T-helper 22 cell (primary cell): ENCODE results near the gene IVD.
A peak's percentile ranks its signal among the peaks of the same experiment; 100 is the strongest.

ENCODE experiments used
- DNase-seq: peaks from one replicate; pipeline ENCODE4 v3.0.0-alpha.2; 2020; ENCODE audit warnings: low read depth

IVD gene

DNA sequence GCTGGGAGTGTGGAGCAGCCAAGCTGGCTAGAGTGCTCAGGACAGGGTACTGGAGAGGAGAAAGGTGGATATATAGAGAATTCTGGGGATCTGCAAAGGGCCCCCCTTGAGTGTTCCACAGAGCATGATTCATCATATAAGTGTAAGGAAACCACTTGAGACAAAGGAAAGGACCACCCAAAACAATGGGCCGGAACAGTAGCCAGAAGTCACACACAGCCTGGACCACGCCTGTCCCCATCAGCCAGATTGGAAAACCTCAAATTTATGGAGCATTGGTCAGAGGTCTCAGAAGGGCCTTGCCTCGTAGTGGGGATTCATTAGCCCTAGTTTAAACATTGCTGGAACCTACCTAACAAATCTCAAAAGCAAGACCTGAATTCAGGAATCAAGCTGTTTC lies 28.0 kb upstream of the IVD start:
- no peak for DNase-seq

DNA sequence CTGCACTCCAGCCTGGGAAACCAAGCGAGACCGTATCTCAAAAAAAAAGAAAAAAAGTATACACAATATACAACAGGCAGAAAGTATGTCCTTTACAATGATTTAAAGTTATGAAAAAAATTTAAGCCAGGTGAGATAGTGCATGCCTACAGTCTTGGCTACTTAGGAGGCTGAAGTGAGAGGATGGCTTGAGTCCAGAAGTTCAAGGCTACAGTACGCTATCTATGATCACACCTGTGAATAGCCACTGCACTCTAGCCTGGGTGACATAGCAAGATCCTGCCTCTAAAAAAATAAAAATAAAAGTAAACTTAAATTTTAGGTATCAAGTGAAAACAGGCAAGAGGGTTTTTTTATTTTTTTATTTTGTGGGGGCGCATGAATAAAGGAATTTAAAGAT lies 26.2 kb upstream of the IVD start:
- DNase-seq: no peak

DNA sequence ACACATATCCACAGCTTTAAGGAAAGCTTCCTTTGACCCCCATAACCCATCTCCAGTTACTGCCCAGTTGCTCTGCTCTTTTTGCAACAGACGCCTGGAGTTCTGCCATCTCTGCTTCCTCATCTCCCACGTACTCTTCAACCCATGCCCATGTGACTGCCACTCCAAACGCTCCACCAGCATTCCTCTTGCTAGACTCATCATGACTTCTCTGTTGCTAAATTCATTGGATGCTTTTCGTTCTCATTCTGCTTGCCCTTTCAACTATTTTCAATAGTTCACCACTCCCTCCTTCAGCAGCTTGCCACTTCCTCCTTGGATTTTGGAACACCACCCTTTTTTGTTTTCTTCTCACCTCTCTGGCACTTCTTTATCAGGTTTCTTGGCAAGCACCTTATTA lies 25.7 kb upstream of the IVD start:
- no peak for DNase-seq

DNA sequence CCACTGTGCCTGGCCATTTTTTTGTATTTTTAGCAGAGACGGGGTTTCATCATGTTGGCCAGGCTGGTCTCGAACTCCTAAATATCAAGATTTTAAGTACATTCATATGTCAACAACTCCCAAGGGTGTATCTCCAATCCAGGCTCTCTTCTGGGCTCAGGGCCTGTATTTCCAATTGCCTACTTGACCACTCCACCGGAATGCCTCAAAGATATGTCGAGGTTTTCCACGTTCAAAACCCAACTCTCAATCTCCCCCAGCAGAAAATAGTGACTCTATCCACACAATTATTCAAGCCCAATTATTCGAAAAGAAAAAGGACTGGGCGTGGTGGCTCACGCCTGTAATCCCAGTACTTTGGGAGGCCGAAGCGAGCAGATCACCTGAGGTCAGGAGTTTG lies 25.0 kb upstream of the IVD start:
- DNase-seq: no peak

DNA sequence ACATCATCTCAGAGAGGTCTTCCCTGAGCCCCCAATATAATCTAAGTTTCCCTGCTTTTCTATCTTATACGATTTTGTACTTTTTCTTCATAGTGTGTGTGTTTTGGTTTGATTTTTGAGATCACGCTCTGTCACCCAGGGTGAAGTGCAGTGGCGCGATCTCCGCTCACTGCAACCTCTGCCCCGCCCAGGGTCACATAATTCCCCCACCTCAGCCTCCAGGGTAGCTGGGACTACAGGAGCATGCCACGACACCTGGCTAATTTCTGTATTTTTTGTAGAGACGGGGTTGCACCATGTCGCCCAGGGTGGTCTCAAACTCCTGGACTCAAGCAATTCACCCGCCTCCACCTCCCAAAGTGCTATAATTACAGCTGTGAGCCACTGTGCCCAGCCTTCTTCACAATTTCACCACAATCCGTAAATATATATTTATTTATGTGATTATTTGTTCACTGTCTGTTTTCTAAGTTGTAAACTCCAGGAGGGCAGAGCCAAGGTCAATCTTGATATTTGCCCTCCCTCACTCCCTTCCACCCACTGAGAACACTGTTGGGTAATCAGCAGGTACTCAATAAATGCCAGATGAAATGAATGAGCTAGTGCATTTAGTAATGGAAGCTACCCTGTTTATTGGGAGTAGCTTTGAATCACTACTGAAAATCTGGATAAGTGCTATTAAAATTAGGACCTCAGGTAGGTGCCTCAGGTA lies 23.6 kb upstream of the IVD start:
- no peak for DNase-seq

DNA sequence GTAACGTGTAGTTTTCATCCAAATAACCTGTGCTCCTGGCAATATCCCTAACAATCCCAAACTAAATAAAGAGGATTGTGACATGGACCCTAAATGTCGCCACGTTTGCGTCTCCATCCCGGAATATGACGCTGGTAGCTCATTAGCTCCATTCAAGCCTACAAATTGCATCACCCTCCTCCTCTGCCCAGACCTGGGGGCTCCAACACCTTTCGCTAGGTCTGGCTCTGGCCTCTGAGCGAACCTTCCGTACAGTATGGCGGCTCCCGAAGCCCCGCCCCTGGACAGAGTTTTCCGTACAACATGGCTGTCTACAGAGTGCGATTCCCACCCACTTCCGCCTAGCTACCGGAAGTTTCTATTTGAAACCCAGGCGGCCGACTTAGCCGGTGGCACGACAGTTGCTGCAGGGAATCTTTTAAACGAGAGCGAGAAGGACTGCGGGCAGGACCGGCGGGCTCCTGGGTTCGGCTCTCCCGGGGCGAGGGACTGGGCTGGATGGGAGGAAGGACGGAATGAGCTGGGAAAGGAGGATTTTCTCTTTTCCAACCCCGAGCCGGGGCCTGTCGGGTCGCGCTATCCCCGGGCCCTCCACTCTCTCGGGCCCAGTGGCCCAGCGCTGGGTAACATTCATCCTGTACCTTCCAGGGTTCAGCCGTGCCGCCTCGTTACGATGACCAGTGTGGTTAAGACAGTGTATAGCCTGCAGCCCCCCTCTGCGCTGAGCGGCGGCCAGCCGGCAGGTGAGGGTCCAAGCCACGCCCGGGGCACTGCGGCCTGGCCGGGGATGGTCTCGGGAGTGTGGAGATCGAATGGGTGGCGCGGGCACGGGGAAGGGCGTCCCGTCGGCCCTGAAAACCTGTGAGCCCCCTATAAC lies 22.8 kb upstream of the IVD start, which contains the start of gene KNSTRN:
KNSTRN (plus strand) TSS at position 142 of the 877 bp plus-strand sequence; CDS start at position 257, 115 bp downstream.
- DNase-seq: peak; percentile 83

DNA sequence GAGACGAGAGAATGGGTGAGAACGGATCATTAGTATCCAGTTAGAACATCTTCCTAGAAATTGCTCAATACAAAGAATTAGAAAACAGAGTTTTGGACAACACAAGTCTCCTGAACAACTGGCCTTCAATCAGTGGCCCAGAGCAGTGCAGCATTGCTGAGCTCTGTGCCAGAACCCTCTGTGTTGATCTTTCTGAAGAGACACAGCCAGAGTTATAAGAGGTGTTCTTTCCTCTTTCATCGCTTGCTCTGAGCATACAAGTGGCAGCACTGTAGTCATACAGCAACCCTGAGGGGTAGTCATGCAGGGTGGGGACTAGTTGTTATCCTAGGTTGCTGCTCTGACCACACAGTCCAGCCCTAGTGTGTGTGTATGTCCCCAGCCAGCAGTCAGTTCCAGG lies 19.1 kb upstream of the IVD start:
- DNase-seq: no peak

DNA sequence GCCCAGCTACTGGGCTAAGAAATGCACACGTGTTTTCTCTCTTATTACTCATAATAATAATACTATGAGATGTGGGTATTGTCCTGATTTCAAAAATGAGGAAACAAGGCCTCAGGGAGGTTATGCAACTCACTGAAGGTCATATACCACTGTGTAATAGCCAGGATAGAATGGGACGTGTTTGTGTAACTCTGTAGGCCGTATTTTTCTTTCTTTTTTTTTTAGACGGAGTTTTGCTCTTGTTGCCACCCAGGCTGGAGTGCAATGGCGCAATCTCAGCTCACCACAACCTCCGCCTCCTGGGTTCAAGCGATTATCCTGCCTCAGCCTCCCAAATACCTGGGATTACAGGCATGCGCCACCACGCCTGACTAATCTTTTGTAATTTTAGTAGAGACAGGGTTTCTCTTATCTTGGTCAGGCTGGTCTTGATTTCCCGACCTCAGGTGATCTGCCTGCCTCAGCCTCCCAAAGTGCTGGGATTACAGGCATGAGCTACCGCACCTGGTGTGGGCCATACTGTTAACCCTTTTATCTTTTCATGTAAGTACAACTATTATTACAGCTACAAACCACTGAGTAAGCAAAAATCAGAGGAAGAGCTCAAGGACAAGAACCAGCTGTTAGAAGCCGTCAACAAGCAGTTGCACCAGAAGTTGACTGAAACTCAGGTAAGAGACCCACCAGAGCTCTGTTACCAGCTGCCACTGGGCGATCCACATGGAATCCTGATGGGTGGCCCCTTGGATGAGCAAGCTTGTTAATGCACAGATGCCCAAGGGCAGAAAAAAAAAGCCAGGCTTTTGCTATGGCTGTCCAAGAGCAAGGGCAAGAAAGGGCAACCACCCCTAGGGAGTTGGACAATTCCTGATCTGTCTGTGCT lies 16.4 kb upstream of the IVD start:
- no peak for DNase-seq

DNA sequence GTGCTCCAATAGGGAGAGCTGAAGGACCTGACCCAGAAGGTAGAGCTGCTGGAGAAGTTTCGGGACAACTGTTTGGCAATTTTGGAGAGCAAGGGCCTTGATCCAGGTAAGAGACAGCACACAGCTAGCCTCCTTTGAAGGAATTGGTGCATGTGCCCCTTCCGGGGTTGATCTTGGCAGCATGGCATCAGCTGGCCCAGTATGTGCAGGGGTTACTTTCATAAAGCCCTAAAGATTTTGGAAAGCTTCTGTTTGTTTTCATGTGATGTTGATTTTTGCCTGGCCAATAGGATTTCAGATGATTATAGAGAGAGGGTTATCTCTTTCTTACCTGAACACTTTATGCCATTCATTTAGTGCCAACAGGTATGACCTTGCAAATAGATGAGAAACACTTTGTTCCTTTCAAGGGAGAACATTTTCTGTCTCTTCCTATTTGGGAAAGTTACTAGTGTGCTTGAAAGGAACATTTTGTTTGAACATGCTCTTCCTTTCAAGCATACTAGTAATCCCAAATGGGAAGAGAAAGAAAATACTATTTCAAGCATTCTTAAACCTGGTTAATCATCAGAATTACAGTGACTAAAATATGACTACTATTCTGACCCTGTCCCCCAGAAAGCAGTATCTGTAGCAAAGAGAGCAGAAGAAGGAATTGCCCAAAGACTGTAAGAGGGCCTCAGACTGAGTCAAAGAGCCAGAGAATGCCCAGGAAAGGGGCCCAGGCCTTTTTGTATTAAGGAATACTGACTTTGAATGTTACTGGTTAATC lies 15.6 kb upstream of the IVD start:
- DNase-seq: no peak

DNA sequence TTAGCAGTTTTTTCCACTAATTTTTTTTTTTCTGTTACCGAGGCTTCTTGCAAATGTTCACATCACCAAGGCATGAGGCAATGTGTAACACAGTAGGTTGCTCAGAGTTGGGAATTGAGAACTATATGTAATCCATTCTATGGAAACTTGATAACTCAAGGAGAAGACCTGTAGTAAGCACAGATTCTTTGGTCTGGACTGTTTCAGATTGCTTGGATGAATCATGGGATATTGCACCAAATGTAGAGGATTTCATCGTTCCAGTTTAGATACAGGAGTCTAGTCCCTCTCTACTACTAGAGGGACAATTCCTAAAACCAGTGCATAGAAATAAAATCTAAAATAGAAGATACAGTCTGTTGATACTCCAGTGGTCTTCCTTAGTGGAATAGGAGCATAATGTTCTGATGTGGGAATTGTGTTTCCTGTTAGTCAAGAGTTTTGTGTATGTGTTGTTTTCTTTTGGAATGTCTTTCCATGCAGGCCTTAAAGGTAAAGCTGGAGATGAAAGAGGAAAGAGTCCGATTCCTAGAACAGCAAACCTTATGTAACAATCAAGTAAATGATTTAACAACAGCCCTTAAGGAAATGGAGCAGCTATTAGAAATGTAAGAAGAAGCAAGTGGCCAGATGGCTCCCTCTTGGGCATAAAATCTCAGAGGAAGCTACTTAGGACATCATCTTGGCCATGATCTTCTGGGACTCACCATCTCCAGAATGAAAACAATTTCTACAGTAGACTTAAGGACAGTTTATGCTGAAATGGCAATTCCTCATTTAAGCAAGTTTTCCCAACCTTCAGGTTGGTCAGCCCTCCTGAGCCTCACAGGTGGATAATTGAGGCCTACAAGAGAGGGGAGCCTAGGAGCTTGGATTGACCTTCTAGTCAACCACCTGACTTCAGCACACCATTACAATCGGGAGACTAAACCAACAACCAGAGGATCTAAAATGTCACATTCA lies 12.3 kb upstream of the IVD start:
- no peak for DNase-seq

DNA sequence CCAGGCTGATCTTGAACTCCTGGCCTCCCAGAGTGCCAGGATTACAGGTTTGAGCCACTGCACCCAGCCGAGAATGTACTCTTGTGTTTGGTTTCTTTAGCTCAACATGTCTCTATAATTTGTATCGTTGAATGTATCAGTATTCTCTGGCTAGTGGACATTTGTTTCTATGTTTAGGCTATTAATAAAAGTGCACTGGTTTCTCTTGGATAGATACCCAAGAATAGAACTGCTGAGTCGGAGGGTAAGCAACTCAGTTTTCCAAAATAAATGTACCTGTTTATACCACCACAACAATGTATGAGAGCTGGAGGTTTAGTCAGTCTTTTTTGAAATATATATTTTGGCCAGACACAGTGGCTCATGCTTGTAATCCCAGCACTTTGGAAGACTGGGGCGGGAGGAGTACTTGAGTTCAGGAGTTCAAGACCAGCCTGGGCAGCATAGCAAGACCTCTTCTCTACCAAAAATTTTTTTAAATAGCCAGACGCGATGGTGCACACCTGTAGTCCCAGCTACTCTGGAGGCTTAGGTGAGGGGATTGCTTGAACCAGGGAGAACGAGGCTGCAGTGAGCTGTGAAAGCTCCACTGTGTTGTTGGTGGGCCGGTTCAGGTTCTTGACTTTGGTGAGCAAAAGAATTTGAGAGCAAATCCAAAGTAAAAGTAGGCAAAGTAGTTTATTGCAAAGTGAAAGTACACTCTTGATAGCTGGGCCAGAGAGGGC lies 7.7 kb upstream of the IVD start:
- DNase-seq: no peak

DNA sequence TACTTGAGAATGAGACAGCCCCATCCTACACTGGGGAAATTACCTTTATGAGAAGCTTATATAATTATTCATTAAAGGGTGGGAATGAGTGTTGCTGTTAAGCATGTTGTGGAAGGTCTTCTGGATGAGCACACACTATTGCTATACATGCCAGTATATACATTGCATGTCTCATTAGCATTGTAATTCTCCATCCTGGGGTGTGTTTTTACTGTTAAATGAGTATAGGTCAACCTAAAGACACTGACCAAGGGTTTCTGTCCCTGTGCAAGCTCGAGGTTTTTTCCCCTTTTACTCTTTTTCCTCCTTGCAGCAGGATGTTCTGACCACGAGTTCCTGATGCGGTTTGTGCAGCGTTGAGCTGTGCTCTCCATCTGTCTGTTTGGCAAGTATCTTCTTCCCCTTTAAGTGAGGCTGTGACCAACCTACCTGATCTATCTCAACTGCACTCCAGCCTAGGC lies 7.2 kb upstream of the IVD start:
- DNase-seq: no peak

DNA sequence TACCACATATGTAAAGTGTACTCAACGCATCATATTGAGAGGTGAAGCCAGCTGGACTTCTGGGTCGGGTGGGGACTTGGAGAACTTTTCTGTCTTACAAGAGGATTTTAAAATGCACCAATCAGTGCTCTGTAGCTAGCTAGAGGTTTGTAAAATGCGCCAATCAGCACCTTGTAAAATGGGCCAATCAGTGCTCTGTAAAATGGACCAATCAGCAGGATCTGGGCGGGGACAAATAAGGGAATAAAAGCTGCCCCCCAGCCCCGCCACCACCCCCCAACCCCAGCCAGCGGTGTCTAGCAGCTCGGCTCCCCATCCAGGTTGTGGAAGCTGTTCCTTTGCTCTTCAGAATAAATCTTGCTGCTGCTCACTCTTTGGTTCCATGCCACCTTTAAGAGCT lies 6.2 kb upstream of the IVD start:
- no peak for DNase-seq

DNA sequence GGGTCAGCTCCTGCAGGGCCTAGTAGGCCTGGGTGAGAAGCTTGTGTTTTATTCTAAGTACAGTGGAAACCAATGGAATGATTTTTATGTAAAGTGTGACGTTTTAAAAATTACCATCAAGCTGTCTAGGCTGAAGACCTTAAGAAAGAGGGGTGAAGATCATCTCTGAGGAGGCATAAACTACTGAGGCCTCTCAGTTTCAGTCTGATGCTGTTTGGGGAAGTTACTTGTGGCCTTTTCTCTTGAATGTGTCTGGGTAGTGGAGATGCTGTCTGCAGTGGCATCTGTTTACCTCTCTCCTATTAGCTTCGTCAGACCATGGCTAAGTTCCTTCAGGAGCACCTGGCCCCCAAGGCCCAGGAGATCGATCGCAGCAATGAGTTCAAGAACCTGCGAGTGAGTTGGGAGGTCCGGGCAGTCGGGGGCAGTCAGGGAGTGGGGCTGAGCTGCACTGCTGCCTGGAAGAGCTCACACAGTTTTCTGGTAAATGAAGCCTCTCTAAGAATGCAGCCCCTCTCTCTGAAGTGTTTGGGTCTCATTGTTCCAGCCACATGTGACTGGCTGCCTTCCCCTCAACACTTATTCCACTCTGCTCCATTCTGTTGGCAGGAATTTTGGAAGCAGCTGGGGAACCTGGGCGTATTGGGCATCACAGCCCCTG lies 1.9 kb downstream of the IVD start:
- DNase-seq: no peak

DNA sequence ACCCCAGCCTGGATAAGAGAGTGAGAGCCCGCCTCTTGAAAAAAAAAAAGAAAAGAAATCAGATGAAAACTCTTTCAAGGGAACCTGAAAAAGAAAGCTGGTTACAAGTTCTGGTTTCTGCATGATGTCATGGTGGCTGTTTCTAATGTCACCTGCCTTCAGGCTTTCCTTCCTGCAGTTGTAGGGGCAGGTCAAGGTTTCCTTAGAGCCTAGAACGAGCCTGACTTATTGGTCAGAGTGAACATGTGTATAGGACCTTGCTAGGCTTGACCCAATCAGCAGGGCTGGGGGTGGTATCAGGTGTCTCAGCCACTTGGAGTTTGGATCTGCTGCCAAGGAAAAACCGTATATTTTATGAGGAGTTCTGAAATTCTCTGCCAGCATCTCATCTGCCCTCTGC lies 3.8 kb downstream of the IVD start:
- no peak for DNase-seq

DNA sequence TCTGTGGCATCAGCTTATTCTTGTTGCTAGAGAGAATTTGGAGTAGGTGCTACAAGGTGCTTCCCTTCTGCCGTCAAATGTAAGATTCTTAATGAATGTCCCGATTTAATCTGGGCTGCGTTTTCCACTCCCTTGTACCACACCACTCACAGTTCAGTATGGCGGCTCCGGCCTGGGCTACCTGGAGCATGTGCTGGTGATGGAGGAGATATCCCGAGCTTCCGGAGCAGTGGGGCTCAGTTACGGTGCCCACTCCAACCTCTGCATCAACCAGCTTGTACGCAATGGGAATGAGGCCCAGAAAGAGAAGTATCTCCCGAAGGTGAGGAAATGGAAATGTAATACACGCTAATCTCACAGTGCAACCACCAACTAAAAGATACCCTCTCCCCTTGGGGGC lies 4.9 kb downstream of the IVD start:
- no peak for DNase-seq

DNA sequence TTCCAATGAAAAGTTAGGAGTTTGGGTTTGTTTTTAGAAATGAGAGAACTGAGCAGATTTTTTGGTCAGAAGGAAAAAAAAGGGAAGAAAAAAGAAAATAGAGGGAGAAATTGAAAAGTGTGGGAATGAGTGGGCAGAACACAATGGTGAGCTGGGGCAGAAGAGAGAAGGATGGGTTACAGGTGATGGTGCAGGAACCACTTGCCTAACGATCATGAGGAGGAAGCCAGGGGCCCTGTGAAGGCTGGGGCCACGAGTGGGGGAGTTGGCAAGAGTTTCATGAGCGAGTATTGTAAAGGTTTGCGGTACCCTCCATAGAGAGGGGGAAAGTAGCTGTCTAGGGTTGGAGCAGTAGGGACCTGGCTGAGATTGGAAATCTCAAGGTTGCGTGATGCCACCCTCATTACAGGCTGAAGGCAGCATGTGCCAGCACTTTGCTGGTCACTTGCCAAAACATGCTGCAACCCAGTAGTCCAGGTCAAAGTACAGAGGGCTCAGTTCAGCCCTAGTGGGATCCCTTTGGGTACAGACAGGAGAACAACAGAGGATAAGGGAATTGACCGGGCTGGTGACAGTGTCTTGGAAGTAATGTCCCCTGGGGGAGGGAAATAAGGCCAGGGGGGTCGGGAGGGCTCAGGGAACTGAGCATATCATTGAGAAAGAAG lies 6.6 kb downstream of the IVD start:
- no peak for DNase-seq

DNA sequence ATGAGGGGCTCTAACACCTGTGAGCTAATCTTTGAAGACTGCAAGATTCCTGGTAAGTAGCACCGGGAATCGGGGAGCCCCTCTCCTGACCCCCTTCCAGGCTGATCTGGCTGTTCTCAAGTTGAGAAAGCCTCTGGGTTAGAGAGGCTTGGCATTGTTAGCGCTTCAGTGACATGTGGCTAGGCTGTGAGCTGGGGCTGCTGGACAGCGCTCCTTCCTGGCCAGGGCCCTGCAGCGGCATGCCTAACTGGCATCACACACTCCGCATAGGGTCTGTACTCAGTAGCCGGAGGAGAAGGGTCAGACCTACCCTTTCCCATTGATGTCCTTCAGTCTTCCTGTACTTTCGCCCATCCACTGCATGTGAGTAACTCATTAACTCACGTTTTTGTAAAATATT lies 7.4 kb downstream of the IVD start:
- no peak for DNase-seq

DNA sequence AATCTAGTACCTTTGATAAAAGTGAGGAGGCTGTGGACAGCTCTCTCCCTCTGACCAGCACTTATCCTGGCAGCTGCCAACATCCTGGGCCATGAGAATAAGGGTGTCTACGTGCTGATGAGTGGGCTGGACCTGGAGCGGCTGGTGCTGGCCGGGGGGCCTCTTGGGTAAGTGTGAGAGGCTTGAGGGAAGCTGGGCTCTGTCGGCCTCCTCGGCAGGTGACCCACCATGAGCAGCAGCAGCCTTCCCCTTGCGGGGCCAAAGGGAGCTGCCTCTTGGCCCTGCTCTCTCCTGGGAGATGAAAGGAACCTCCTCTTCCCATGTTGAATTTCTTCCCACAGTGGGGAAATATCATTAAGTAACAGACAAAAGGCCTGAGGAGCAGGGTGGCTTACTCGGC lies 9.2 kb downstream of the IVD start:
- DNase-seq: no peak
